ENCODE results near the gene SLC6A20.

SLC6A20 gene

GRCh38 chr3:45754461-45754860 lies 41.9 kb downstream of the SLC6A20 start:
- no peak for DNase-seq

- DNase-seq: no peak
Observed at GRCh38 chr3:45753095-45753494, 43.2 kb downstream of the SLC6A20 start.

GRCh38 chr3:45751537-45752242 lies 44.6 kb downstream of the SLC6A20 start:
- no peak for DNase-seq

- DNase-seq: no peak
Observed at GRCh38 chr3:45749880-45750279, 46.5 kb downstream of the SLC6A20 start.

- peak; percentile 60 for DNase-seq
Observed at GRCh38 chr3:45749036-45749600, 47.2 kb downstream of the SLC6A20 start.

- DNase-seq: no peak
Observed at GRCh38 chr3:45748068-45748467, 48.3 kb downstream of the SLC6A20 start.

- DNase-seq: no peak
Observed at GRCh38 chr3:45746777-45747622, 49.3 kb downstream of the SLC6A20 start.

GRCh38 chr3:45746165-45746776 lies 50.1 kb downstream of the SLC6A20 start:
- DNase-seq: no peak

GRCh38 chr3:45742461-45743089 lies 53.8 kb downstream of the SLC6A20 start:
- DNase-seq: no peak

- no peak for DNase-seq
Observed at GRCh38 chr3:45741742-45742460, 54.4 kb downstream of the SLC6A20 start.

- no peak for DNase-seq
Observed at GRCh38 chr3:45741247-45741646, 55.1 kb downstream of the SLC6A20 start.

- DNase-seq: no peak
Observed at GRCh38 chr3:45739991-45740390, 56.3 kb downstream of the SLC6A20 start.

GRCh38 chr3:45737234-45737633 lies 59.1 kb downstream of the SLC6A20 start:
- DNase-seq: peak; percentile 43

- no peak for DNase-seq
Observed at GRCh38 chr3:45736707-45737106, 59.6 kb downstream of the SLC6A20 start.

- no peak for DNase-seq
Observed at GRCh38 chr3:45730409-45731154, 65.8 kb downstream of the SLC6A20 start.

GRCh38 chr3:45729614-45730013 lies 66.7 kb downstream of the SLC6A20 start:
- DNase-seq: no peak

- DNase-seq: no peak
Observed at GRCh38 chr3:45724911-45725310, 71.4 kb downstream of the SLC6A20 start.

GRCh38 chr3:45719655-45720487 lies 76.5 kb downstream of the SLC6A20 start:
- no peak for DNase-seq

GRCh38 chr3:45716790-45717336 lies 79.5 kb downstream of the SLC6A20 start:
- peak; percentile 8 for DNase-seq

- no peak for DNase-seq
Observed at GRCh38 chr3:45715945-45716344, 80.4 kb downstream of the SLC6A20 start.

All from hematopoietic multipotent progenitor cell treated with erythropoietin and hydrocortisone succinate and interleukin-3 and kit ligand, for 8 days (in vitro differentiated cells).